HepG2 (cell line): Measurements from ENCODE around the gene PDK1. TPM values are rescaled to one million over a fixed set of nuclear protein-coding genes. Genes with fewer than 3 reads are reported as not detected.

ENCODE experiments used
- KDM2A ChIP-seq: sonication (generic); formaldehyde crosslinking; IDR thresholded peaks from 2 replicates; pipeline ENCODE4 v1.4.0; 2020; ENCODE audit warnings: low read depth, missing genetic modification reagents, borderline replicate concordance
- RXRA ChIP-seq: sonication (generic); formaldehyde crosslinking; IDR thresholded peaks from 2 replicates; pipeline ENCODE4 v1.5.1; 2020; ENCODE audit warnings: missing genetic modification reagents
- SAFB2 ChIP-seq: sonication (generic); formaldehyde crosslinking; IDR thresholded peaks from 2 replicates; pipeline ENCODE4 v1.5.1; 2020; ENCODE audit warnings: missing genetic modification reagents, low read depth, mild to moderate bottlenecking, borderline replicate concordance
- ZMYM3 ChIP-seq: sonication (generic); formaldehyde crosslinking; IDR thresholded peaks from 2 replicates; pipeline ENCODE4 v1.5.1; 2020; ENCODE audit warnings: mild to moderate bottlenecking, missing genetic modification reagents
- ZNF652 ChIP-seq: IDR thresholded peaks from 2 replicates; pipeline ENCODE4 v1.6.1; 2016; ENCODE audit warnings: low read depth, borderline replicate concordance
- polyA plus RNA-seq, 8 experiments: library from polyadenylated mRNA; depleted of rRNA in 3 of 8; stranded (reverse) in 7 of 8; unstranded in 1 of 8; fragments of >200 nt; fragmentation: Illumina TruSeq in 4 of 8; extraction: Trizol in 4 of 8; gene quantifications; 2 replicates each; pipeline versions ENCODE4 v1.2.1 to v1.2.3, GENCODE V29; 2011 to 2016; ENCODE audit warnings: low read depth in 4 of 8, missing spikeins in 1 of 8, mixed read lengths in 1 of 8; ENCODE audit not compliant: insufficient read depth in 1 of 8
- total RNA-seq, 5 experiments: library from RNA; depleted of rRNA; stranded (reverse); fragments of >200 nt; fragmentation: Illumina TruSeq; extraction: Trizol; gene quantifications; 2 replicates each; pipeline ENCODE4 v1.2.3, GENCODE V29; 2016; ENCODE audit warnings: low read depth in 1 of 5
- TF ChIP-seq, protein P1 (sequence below): sonication (generic); formaldehyde crosslinking; IDR thresholded peaks from 2 replicates; pipeline ENCODE4 v1.4.0; 2020; ENCODE audit warnings: mild to moderate bottlenecking, missing genetic modification reagents
- TF ChIP-seq, protein P2 (sequence below): IDR thresholded peaks from 2 replicates; pipeline ENCODE4 v1.6.1; 2016; ENCODE audit warnings: low read depth, control low read depth

PDK1 gene
- total and polyA plus RNA-seq, 2 of the 13 experiments (the other 11 are each of a cell fraction or from before 2014, with no cell fraction given) = 11.9 to 96.9 TPM

DNA sequence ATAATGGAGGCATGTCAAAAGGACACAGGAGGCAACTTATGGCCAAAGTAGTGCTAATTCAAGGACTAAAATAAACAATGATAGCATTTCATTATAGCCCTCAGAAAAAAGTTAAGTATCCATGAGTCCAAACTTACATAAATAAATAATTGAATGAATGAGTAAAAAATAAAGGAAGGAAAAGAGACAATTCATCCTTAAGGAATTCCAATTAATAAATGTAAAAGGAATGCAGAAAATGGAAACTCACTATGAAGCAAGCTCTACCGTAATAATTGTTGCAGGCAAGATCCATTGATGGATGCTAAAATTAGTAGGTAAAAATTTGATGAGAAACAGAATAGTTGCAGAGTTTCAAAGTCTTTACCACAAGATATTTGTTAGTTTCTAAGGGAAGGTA is 91.5 kb downstream of the PDK1 start (continued):
- TF ChIP-seq, protein P1, sequence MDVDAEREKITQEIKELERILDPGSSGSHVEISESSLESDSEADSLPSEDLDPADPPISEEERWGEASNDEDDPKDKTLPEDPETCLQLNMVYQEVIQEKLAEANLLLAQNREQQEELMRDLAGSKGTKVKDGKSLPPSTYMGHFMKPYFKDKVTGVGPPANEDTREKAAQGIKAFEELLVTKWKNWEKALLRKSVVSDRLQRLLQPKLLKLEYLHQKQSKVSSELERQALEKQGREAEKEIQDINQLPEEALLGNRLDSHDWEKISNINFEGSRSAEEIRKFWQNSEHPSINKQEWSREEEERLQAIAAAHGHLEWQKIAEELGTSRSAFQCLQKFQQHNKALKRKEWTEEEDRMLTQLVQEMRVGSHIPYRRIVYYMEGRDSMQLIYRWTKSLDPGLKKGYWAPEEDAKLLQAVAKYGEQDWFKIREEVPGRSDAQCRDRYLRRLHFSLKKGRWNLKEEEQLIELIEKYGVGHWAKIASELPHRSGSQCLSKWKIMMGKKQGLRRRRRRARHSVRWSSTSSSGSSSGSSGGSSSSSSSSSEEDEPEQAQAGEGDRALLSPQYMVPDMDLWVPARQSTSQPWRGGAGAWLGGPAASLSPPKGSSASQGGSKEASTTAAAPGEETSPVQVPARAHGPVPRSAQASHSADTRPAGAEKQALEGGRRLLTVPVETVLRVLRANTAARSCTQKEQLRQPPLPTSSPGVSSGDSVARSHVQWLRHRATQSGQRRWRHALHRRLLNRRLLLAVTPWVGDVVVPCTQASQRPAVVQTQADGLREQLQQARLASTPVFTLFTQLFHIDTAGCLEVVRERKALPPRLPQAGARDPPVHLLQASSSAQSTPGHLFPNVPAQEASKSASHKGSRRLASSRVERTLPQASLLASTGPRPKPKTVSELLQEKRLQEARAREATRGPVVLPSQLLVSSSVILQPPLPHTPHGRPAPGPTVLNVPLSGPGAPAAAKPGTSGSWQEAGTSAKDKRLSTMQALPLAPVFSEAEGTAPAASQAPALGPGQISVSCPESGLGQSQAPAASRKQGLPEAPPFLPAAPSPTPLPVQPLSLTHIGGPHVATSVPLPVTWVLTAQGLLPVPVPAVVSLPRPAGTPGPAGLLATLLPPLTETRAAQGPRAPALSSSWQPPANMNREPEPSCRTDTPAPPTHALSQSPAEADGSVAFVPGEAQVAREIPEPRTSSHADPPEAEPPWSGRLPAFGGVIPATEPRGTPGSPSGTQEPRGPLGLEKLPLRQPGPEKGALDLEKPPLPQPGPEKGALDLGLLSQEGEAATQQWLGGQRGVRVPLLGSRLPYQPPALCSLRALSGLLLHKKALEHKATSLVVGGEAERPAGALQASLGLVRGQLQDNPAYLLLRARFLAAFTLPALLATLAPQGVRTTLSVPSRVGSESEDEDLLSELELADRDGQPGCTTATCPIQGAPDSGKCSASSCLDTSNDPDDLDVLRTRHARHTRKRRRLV (CRISPR knock-in tag) = no peak
- TF ChIP-seq ZNF652 (CRISPR knock-in tag) (no peak), ZMYM3 (CRISPR knock-in tag) (no peak), SAFB2 (CRISPR knock-in tag) (no peak), KDM2A (CRISPR knock-in tag) (no peak), RXRA (CRISPR knock-in tag) (no peak)
- TF ChIP-seq, protein P2, sequence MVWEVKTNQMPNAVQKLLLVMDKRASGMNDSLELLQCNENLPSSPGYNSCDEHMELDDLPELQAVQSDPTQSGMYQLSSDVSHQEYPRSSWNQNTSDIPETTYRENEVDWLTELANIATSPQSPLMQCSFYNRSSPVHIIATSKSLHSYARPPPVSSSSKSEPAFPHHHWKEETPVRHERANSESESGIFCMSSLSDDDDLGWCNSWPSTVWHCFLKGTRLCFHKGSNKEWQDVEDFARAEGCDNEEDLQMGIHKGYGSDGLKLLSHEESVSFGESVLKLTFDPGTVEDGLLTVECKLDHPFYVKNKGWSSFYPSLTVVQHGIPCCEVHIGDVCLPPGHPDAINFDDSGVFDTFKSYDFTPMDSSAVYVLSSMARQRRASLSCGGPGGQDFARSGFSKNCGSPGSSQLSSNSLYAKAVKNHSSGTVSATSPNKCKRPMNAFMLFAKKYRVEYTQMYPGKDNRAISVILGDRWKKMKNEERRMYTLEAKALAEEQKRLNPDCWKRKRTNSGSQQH (CRISPR knock-in tag) = no peak
